Measurements from ENCODE around the gene PPP2R5B.

The PPP2R5B gene

DNA sequence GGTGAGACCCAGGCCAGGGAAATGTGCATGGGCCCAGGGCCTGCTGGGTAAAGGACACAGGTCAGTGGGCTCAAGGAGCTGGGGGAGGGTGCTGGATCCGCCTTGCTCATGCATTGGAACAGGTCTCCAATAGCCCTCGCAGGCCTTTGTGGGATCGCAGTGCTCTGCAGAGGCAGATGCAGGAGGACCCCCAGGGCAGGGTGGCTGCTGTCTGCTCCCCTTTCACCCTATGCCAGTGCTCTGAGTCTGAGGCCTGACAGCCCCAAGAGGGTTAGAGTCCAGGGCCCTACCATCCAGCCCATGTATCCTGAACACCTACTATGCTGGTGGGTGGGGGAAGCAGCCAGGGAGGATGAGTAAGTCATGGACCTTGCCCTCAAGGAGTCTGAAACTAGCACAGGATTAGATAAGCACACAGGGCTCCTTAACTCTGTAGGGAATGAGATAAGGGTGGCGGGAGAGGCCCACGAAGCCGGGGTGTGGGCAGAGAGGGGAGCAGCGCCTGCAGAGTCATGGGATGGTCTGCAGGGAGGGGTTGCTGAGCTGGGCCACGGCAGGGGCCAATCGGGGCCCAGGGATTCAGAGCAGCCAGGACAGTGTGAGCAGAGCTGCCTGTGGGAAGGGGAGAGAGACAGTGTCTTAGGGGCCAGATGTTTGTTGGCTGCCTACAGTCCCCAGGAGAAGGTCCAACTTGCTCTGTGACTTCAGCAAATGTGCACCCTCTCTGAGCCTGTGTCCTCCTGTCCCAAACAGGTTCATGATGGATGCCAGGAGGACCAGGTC, 35.6 kb upstream of the PPP2R5B start:
- no peak for DNase-seq (ENCODE audit: low read depth in 3 of 3, low spot score in 1 of 3)

DNA sequence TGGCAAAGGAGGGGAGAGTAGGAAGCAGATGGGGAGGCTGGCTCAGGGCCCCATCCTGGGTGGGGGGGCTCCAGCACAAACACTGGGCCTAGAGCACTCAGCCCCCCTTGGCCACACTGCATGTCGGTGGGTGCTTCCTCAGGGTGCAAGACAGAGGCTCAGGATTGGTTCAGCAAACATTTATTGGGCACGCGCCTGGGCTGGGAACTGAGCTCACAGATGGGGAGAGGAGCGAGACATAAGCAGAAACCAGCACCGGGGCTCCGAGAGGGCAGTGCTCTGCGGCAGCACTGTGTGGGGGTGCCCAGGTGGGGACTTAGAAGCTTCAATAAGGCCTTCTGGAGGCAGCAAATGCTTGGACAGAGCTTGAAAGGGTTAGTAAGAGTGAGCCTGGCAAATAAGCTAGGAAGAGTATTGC, 34.0 kb upstream of the PPP2R5B start:
- DNase-seq (ENCODE audit: low read depth in 3 of 3, low spot score in 1 of 3), result no peak

DNA sequence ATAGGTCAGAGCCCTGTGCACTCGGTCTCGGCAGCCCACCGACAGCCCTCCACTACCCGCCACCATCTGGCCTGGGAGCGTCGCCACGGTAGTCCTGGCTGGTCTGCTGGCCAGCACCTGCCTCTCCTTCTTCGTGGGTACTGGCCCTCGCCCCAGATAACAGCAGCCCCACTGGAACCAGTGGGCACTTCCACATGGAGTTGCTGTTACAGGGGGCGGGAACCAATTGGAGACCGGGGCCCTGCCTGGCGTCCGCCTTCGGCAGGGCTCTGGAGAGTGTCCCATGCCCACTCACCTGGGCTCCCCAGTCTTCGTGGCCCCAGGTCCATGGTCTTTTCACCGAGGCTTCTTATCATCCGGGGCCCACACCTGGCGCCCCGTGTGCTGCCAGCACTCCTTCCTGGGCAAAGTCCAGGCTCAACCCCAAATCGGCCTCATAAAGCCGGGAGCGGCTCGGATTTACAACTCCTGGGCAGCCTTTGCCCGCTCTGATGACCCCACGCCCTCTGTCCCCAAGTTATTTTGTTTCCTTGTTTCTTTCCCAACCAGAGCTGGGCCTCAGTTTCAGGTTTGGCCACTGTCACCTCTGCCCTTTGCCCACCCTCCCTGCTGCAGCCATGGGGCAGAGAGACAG, 33.2 kb upstream of the PPP2R5B start:
- DNase-seq (ENCODE audit: low read depth in 3 of 3, low spot score in 1 of 3), result no peak

DNA sequence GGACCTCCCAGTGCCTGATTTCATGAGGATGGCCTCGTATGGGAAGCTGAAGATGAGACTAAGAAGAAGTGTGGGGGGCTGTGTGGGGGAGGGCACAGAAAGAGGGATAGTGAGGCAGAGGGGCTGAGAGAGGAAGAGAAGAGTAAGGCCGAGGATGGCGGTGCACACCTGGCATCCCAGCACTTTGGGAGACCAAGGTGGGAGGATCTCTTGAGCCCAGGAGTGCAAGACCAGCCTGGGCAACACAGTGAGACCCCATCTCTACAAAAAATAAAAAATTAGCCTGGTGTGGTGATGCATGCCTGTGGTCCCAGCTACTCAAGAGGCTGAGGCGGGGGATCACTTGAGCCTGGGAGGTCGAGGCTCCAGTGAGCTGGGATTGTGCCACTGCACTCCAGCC, 32.6 kb upstream of the PPP2R5B start:
- no peak for DNase-seq (ENCODE audit: low read depth in 3 of 3, low spot score in 1 of 3)

DNA sequence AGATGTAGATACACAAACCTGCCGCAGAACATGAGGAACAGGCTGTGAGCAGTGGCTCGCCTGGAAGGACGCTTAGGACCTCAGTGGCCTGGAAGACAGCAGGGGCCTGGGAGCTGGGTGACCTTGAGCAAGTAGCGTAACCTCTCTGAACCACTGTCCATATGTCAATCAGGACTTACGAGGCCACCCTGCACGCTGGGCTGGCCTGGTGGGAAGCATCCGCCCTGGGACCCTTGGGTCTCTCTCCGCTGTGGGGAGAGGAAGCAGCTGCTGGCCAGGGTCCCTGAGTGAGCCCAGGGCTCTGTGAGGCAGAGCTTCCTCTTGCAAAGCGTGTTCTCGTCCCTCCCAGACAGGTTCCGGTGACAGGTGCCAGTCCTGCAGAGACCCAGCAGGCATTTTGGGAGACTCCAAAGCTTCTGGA, 32.1 kb upstream of the PPP2R5B start:
- DNase-seq (ENCODE audit: low read depth in 3 of 3, low spot score in 1 of 3), result no peak

DNA sequence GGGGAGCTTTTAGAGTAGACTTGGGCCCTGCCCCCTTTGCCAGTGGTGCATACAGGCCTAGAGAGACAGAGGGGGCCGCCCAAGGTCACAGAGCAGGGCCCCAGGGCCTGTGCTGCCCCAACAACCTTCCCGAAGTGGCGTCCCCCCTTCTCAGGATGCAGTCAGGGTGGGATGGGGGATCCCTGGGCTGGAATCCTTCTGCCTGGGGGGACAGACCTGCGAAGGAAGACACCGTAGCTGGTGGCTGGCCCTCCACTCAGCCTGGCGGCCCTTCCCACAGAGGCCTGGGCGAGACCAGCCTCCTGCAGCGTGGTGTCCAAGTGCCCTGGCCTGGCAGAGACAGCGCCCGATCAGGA, 31.7 kb upstream of the PPP2R5B start:
- no peak for DNase-seq (ENCODE audit: low read depth in 3 of 3, low spot score in 1 of 3)

DNA sequence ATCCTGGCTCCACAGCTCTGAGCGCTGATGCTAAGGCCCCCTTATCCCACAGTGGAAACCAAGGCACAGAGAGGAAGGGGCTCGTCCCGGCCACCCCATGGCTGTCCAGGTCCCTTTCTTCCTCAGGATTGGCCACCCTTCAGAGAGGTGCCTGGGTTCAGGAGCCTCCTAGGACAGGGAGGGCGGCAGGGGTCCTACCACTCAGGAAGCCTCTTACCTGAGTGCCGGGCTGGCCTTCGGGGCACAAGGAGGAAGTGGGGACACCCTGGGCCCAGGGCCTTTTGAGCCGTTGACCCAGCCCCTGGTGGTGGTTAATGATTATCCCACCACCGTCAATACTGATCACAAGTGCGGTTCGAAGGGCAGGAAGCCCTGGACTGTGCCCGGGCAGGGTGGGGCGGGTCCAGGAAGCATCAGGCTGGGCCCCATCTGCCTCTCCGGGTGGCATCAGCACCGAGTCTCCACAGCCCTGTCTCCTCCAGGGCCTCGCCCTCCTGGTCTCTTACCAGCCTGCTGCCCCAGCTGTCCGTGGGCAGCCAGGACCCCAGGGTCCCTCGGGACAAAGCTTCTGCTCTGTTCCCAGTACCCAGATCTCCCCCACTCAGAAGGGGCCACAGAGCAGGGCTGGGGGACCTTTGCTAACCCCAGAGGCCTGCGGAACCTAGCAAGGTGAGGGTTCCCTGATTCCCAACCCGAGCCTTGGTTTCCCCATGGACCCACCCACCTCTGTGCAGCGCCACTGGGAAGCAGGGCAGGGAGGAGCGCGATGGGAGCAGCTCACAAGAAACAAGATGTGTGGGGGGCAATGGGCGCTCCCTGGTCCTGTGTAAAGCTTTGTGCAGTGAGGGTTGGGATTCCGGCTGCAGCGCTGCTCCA, 31.1 kb upstream of the PPP2R5B start:
- DNase-seq (ENCODE audit: low read depth in 3 of 3, low spot score in 1 of 3), result no peak

DNA sequence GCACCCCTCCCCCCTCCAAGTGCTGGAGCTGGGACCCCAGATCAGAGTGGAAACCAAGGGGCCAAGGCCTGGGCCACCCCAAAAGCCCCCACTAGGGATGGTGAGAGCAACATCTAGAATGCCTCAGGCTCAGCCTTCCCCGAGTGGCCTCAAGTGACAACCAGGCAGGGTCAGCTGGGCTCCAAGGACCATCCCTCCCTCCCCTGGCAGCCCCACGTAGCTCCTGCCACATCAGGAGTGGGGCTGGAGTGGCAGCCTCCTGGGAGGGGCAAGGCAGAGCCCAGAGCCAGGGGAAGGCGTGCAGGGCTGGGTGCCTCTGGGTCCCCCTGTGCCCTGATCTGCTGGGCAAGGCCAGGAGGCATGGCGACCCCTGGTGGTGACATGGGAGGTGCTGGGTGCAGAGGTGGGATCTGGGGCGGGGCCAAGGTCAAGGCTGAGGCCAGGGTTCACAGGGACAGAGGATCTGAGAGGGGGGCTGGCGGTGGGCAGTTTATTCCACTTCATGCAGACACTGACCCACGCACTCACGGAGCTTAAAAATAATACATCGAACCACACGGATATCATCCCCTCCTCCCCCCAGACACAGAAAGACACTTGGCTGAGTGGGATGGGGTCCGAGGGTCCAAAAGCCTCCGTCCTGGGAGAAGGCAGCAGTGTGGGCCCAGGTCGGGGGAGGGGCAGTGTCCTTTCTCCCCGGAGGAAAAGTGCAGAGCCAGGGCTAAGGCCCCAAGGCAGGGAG, 30.2 kb upstream of the PPP2R5B start:
- peak; percentile 74 to 96 (median 81) for DNase-seq (ENCODE audit: low read depth in 3 of 3, low spot score in 1 of 3)

DNA sequence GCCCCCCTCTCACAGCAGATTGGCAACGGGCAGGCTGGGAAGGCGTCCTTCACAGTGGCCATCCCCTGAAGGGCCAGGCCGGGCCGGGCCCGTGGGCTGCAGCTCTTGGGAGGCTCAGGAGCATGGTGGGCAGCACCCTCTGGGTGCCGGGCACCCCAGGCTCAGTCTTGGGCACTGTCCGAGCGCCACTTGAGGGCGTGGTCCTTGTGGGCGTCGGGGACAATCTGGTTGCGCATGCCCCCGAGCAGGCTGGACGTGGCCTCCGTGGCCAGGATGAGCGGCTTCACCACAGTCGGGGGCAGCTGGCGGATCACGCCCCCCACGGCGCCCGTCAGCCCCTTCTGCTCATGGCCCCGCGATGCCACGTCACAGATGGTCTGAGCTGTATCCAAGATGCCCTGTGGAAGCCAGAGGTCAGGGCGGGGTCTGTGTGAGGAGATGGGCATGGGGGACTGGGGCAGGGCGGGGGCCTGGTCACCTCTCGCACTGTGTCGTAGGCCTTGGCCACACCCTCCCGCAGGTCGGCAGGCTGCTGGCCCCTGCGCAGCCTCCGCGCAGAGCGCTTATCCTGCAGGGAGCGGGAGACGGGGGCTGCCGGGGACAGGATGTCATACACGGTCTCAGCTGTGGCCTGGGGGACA, 29.6 kb upstream of the PPP2R5B start:
- DNase-seq (ENCODE audit: low read depth in 3 of 3, low spot score in 1 of 3), result no peak

DNA sequence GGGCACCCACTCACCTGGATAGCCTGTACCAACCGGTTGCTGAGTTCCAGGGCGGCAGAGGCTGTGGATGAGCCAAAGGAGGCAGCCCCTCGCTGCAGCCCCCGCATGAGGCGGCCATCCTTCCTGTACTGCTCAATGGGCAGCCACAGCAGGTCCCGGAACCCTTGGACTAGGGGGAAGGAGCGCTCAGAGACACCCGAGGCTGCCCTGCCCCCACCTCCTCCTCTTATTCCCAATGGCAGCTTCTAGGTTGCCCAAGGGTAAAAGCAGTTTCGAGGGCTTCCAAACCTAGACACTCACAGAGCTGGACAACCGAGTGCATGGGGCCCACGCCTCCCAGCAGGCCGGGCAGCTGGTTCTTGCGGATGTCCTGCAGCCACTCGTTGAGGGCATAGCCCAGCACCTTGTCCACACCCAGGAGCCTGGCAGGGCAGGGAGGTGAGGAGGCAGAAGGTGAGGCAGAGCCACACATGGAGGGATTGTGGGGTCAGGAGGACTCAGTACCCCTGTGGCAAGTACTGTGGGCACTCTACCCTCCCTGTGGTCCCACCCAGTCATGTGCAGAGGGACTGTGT, 28.0 kb upstream of the PPP2R5B start:
- DNase-seq (ENCODE audit: low read depth in 3 of 3, low spot score in 1 of 3), result no peak

DNA sequence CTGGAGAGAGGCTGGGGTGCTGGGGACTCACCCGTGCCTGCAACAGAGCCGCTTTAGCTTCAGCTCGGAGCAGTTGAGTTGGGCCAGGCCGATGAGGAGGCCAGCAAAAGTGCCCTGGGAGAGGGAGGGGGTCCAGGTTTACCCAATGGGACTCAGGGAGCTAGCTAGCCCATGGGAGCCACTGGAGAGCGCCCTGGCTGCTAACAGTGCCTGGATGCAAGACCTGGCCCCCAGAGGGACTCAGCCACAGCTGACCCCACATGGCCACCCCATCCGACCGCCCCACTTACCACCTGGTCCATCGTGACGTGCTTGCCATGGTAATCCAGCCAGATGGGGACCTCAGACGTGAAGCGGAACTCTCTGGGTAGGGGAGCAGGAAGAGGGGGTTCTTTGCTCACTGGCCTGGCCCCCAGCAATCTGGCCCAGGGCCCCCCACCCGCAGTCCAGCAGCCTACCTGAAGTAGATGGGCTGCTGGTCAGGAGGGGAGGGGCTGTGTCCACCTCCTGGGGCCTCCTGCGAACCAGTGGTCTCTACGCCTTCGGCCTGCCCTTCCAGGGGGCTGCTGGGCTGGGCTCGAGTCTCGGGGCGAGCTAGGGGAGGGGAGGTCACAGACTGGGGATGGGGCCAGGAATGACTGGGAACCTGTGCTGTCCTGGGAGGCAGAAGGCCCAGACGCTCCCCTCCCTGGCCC, 27.0 kb upstream of the PPP2R5B start:
- no peak for DNase-seq (ENCODE audit: low read depth in 3 of 3, low spot score in 1 of 3)

DNA sequence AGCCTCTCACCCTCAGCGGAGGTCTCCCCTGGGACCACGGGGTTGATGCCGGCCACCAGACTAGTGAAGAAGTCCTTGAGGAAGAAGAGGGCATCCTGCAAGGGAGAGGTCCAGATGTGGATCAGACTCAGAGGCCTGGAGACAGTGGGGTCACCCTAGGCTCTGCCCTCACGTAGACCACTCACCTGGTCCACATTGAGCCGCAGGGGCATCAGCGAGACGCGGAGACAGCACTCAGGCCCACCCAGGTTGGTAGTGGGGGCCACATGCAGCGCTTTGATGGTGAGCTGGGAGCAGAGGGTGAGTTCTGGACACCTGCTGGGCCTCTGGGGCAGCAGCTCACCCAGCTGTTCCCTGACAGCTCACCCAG, 26.4 kb upstream of the PPP2R5B start:
- DNase-seq (ENCODE audit: low read depth in 3 of 3, low spot score in 1 of 3), result no peak

DNA sequence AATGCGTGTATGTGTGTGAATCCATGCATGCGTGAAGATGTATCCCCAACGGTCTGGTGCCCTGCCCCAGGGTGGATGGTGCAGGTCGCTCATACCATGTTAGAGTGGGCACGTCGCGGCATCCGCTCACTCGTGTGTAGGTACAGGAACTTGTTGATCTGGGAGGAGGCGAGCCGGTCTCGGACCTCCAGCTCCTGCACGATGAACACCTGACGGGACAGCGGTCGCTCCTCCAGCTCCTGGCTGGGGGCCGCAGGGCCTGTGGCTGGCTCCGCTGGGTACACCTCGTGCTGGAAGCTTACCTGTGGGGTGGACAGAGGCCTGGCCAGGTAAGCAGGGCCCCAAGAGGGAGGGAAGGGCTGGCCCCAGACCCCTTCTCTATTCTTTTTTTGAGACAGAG, 25.9 kb upstream of the PPP2R5B start:
- DNase-seq (ENCODE audit: low read depth in 3 of 3, low spot score in 1 of 3), result no peak

DNA sequence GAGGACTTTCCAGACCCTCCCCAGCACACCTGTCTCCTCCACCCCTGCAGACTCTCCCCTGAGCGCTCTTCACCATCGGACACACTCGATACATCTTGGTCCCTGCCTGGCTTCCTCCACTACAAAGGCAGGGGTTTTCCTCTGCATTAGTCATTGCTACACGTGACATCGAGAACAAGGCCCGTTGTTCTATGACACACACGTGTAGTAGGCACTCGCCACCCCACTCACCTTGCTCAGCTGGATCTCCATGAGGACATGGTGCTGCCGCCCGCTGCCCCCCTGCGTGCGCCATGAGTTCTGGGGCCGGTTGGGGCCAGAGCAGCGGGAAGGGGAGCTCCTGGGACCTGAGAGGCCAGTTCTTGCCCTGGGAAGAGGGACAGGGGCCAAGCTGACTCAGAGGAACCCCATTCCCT, 24.2 kb upstream of the PPP2R5B start:
- peak; percentile 39 to 54 (median 50) for DNase-seq (ENCODE audit: low read depth in 3 of 3, low spot score in 1 of 3)

DNA sequence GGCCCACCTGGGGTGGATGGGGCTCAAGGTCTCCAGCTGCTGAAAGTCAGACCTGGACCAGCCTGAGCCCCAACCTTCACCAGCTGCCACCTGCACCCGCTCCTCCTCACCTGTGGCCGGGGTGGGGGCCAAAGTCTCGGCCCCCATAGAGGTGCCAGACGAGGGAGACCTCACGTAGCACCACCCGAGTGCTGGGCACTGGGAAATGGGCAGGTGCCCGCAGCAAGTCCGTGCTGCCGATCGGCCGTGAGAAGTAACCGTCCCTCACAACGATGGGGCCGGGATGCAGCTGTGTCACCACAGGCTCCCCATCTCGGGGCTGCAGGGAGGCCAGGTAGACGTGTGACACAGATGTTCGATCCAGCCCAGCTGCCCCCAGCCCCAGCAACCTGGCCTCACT, 23.7 kb upstream of the PPP2R5B start:
- DNase-seq (ENCODE audit: low read depth in 3 of 3, low spot score in 1 of 3), result no peak

DNA sequence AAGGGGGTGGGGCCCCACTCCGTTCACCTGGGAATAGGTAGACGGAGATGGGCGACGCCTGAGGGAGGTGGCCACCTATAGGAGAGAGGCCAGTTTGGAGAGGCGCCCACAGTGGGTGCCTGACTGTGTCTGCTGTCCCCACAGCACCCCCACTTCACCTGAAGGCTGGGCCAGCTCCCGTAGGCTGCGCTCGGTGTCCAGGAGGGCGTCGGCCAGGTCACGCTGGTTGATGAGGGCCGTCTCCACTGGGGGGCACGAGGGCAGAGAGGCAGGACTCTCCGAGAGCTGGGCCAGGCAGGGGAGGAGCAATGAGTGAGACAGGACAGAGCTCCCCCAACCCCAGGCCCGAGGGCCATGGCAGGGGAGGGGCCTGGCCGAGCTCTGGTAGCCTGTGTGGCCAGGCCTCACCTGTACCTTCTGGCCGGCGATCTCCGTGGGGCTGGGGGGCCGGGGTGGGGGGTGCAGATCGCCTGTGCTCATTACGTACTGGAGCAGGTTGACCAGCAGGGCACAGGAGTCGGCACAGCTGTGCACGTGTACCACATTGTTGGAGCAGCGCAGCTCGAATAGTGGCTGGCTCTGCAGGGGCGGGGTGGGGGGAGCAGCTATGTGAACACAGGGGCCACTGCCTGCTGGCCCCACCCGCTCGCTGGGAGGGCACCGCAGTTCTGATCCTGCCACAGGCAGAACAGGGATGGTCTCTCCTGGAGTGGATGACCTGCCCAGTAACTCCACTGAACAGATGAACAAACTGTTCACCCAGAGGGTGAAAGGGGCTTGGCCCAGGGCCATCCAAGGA, 22.2 kb upstream of the PPP2R5B start:
- DNase-seq (ENCODE audit: low read depth in 3 of 3, low spot score in 1 of 3), result no peak

DNA sequence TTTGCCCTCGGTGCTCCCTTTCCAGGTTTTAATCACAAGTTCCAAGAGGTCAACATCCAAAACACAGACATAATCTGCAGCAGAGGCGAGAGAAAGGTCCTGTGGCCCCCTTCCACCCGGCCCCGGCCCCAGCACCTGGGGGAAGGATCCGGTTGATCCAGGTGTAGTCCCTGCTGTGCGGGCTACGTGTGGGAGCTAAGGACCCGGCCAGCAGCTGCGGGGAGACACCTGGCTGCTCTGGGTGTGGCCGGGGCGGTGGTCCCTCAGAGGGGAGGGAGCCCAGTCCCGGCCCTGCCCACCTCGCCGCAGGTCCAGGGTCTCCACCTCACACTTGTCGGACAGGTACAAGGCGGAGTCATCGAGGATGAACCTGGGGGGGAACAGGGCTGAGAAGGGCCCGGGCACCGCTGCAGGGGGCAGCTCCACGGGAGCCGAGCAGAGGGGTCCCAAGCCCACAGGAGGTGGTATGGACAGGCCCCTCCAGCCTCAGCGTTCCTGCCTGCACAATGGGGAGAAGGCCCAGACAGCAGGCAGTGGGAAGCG, 21.1 kb upstream of the PPP2R5B start:
- no peak for DNase-seq (ENCODE audit: low read depth in 3 of 3, low spot score in 1 of 3)

DNA sequence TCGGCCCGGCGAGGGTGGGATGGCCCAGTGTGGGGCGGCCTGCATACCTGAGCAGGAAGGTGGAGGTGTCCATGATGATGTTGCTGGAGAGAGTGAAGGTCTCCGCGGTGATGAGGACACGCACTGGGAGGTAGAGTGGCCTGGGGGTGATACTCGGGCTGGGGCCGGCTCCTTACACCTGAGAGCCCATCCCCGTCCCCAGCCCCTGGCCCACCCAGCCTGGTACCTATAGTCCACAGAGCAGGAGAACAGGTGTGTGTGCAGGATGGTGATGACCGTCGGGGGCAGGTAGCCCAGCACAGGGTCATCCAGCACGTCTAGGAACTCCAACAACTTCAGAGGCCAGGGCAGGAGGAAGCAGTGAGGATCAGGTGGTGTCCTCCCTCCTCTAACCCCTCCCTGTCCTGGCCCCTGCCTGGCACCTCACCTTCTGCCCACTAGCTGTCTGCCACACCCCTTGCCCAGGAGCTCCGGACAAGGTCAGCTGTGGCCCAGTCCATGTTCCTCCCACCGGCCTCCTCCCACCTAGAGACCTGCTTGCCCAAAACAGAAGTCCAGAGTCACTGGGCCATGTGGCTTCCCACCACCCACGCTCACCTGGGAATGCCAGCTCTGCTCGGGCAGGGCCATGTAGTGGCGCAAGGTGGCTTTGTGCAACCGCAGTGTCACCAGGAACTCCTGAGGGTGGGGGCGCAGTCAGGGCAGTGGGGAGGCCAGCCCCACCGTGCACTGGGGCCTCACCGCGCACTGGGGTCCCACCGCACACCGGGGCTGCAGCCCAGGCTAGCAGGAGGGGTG, 18.8 kb upstream of the PPP2R5B start:
- no peak for DNase-seq (ENCODE audit: low read depth in 3 of 3, low spot score in 1 of 3)

All from stimulated activated CD4-positive, alpha-beta T cell treated with anti-CD3 and anti-CD28 coated beads, TNF-alpha, amount 100 ng/mL, for 1 hour (primary cell).